Left ventricle myocardium inferior (tissue), 1 donor: ENCODE measurements around the gene PCSK5. TPM values are rescaled to one million over a fixed set of nuclear protein-coding genes. Genes with fewer than 3 reads are reported as not detected.

Experiments
- DNase-seq: peaks from one replicate; pipeline ENCODE4 v3.0.0-alpha.2; 2020
- H3K27ac ChIP-seq: fragments of 200-600 bp; replicated peaks from 2 replicates; pipeline ENCODE4 v1.8.0; 2021
- H3K27me3 ChIP-seq: fragments of 200-600 bp; 2 replicates; pipeline ENCODE4 v1.8.0; 2021; ENCODE audit warnings: low read depth
- H3K36me3 ChIP-seq: fragments of 200-600 bp; 2 replicates; pipeline ENCODE4 v1.8.0; 2021
- H3K4me1 ChIP-seq: fragments of 200-600 bp; 2 replicates; pipeline ENCODE4 v1.8.0; 2021
- H3K4me3 ChIP-seq: fragments of 200-600 bp; 2 replicates; pipeline ENCODE4 v1.8.0; 2021; ENCODE audit warnings: mild to moderate bottlenecking, moderate library complexity
- H3K9me3 ChIP-seq: fragments of 200-600 bp; replicated peaks from 2 replicates; pipeline ENCODE4 v1.8.0; 2021
- CTCF ChIP-seq: fragments of 200-600 bp; IDR thresholded peaks from 2 replicates; pipeline ENCODE4 v1.8.0; 2021; ENCODE audit warnings: antibody characterized with exemption, mild to moderate bottlenecking, borderline replicate concordance
- intact Hi-C: fragments of 100-400 bp; cut with micrococcal nuclease; formaldehyde crosslinking; loops from one replicate; pipeline ENCODE4 v1.11.0; 2022
- total RNA-seq: library from RNA; stranded (reverse); fragmentation: NEBNext Ultra II Directional; extraction: Animal tissue kit (Norgen Biotek cat#: 25700); gene quantifications from one replicate; pipeline ENCODE4 v1.2.1, GENCODE V29; 2021
- donor health status: DM: no; HTN: yes; CAD: no; lungs with severe emphysema.

PCSK5 gene
- total RNA-seq, 1 donor from 2014 or later = 5.6 TPM

- TF ChIP-seq CTCF = no peak
- H3K27ac ChIP-seq = no peak overlapping the region
- H3K36me3 ChIP-seq = no peaks in the 10 kb centered on the region
- H3K4me1 ChIP-seq = peaks cover 5% of the 10 kb centered on the region
- H3K27me3 ChIP-seq = no peaks in the 10 kb centered on the region
- intact Hi-C loops = loop anchor here (10.0 kb wide), 1 partner anchor 657 kb away; no protein-coding TSS in a partner anchor
- DNase-seq = no peak
- H3K9me3 ChIP-seq = no peaks in the 10 kb centered on the region
- no peak overlapping the region for H3K4me3 ChIP-seq
Observed at GRCh38 chr9:75851917-75852316, 38.6 kb upstream of the PCSK5 start.

- Histone ChIP-seq H3K36me3 (no peaks in the 10 kb centered on the region), H3K4me1 (no peaks in the 10 kb centered on the region), H3K27me3 (no peaks in the 10 kb centered on the region), H3K4me3 (no peak overlapping the region), H3K9me3 (no peaks in the 10 kb centered on the region), H3K27ac (no peak overlapping the region)
- no peak for TF ChIP-seq CTCF
- intact Hi-C loops = loop anchor here (10.0 kb wide), 1 partner anchor 658 kb away; no protein-coding TSS in a partner anchor
- no peak for DNase-seq
Observed at GRCh38 chr9:75852746-75853145, 37.7 kb upstream of the PCSK5 start.

- H3K4me3 ChIP-seq = no peak overlapping the region
- no peaks in the 10 kb centered on the region for H3K9me3 ChIP-seq
- no peaks in the 10 kb centered on the region for H3K27me3 ChIP-seq
- H3K36me3 ChIP-seq = no peaks in the 10 kb centered on the region
- no peak for DNase-seq
- no peak overlapping the region for H3K27ac ChIP-seq
- no peaks in the 10 kb centered on the region for H3K4me1 ChIP-seq
- peak; percentile 67 for TF ChIP-seq CTCF
- intact Hi-C loops = loop anchor here (5.0 to 10.0 kb wide), 2 partner anchors 523 to 661 kb away; no protein-coding TSS in a partner anchor
Observed at GRCh38 chr9:75855509-75855908, 35.0 kb upstream of the PCSK5 start.

GRCh38 chr9:75858497-75859092 lies 31.9 kb upstream of the PCSK5 start:
- intact Hi-C loops = loop anchor here (5.0 to 10.0 kb wide), 2 partner anchors 526 to 664 kb away; no protein-coding TSS in a partner anchor
- Histone ChIP-seq H3K9me3 (no peaks in the 10 kb centered on the region), H3K36me3 (no peaks in the 10 kb centered on the region), H3K27me3 (no peaks in the 10 kb centered on the region), H3K4me3 (no peak overlapping the region), H3K4me1 (no peaks in the 10 kb centered on the region), H3K27ac (no peak overlapping the region)
- DNase-seq = no peak
- no peak for TF ChIP-seq CTCF

GRCh38 chr9:75864266-75864665 lies 26.2 kb upstream of the PCSK5 start:
- Histone ChIP-seq H3K27ac (no peak overlapping the region), H3K36me3 (no peaks in the 10 kb centered on the region), H3K4me1 (no peaks in the 10 kb centered on the region), H3K27me3 (peaks cover 9% of the 10 kb centered on the region), H3K9me3 (no peaks in the 10 kb centered on the region), H3K4me3 (no peak overlapping the region)
- no peak for DNase-seq
- TF ChIP-seq CTCF = no peak
- intact Hi-C loops = no loop called here
